Astrocyte of the cerebellum (primary cell): ENCODE data around the gene PPARD.
A peak's percentile ranks its signal among the peaks of the same experiment; 100 is the strongest.

ENCODE experiments used
- DNase-seq: peaks from one replicate; pipeline ENCODE4 v3.0.0-alpha.2; 2011; ENCODE audit warnings: low read depth
- H3K4me3 ChIP-seq: 2 replicates; pipeline ENCODE4 v1.5.1; 2011; ENCODE audit warnings: mild to moderate bottlenecking, low read depth, low read length, moderate library complexity
- in situ Hi-C: cut with HindIII; loops from 2 replicates; pipeline ENCODE4 v1.10.0; 2017; ENCODE audit warnings: low sequenced_read_pairs
- TF ChIP-seq, protein P1 (sequence below): IDR thresholded peaks from 2 replicates; pipeline ENCODE4 v1.5.1; 2012; ENCODE audit warnings: low read length, low read depth, moderate library complexity, mild to moderate bottlenecking; ENCODE audit errors: missing control alignments

PPARD gene

GRCh38 chr6:35461270-35461669 is 118.9 kb downstream of the PPARD start:
- no peak for DNase-seq
- TF ChIP-seq, protein P1, sequence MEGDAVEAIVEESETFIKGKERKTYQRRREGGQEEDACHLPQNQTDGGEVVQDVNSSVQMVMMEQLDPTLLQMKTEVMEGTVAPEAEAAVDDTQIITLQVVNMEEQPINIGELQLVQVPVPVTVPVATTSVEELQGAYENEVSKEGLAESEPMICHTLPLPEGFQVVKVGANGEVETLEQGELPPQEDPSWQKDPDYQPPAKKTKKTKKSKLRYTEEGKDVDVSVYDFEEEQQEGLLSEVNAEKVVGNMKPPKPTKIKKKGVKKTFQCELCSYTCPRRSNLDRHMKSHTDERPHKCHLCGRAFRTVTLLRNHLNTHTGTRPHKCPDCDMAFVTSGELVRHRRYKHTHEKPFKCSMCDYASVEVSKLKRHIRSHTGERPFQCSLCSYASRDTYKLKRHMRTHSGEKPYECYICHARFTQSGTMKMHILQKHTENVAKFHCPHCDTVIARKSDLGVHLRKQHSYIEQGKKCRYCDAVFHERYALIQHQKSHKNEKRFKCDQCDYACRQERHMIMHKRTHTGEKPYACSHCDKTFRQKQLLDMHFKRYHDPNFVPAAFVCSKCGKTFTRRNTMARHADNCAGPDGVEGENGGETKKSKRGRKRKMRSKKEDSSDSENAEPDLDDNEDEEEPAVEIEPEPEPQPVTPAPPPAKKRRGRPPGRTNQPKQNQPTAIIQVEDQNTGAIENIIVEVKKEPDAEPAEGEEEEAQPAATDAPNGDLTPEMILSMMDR, result no peak
- in situ Hi-C loops, result no loop called here
- H3K4me3 ChIP-seq, result no peak overlapping the region

- no peak overlapping the region for H3K4me3 ChIP-seq
- in situ Hi-C loops, result no loop called here
- DNase-seq, result no peak
- TF ChIP-seq, protein P1, result no peak
Observed at GRCh38 chr6:35463292-35463691, 120.9 kb downstream of the PPARD start.

- DNase-seq, result no peak
- TF ChIP-seq, protein P1, result no peak
- in situ Hi-C loops, result no loop called here
Observed at GRCh38 chr6:35465646-35466045, 123.3 kb downstream of the PPARD start.

DNA sequence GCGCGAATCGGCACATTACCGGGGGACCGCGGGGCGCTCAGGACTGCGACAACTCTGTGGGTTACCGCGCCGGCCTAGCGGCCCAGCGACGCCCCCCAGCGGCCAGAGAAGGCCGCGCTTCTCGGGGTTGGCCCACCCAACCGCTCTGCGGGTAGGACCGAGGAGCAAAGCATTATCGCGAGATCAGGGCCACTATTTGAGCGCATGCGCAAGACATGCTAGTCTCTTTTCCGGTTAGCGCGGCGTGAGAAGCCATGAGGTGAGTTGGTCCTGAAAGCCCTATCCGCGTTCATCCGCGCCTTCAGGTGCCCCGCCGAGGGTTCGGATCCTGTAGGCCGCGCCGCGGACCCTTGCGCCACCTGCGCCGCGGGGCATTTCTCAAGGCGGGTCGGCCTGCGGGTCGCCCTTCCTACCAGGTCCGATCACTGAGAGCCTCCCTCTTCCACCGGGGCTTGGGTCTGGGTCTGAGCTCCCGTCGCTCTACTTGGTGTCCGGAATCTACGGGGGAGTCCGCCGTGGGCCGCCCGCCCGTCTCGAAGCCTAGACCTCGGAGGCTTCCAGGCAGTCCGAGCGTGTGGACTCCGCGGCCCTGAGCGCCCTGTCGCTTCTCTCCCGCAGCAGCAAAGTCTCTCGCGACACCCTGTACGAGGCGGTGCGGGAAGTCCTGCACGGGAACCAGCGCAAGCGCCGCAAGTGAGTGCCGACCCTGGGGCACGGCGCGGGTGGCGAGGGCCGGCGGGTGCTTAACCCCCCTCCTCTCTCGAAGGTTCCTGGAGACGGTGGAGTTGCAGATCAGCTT is 126.0 kb downstream of the PPARD start, which contains the start of gene RPL10A:
TSS of gene RPL10A (plus strand) at position 221 of the 799 bp plus-strand sequence. CDS start at position 255, 34 bp downstream.
- peak within 1 kb of the TSS; percentile 95 for H3K4me3 ChIP-seq
- in situ Hi-C loops, result no loop called here
- TF ChIP-seq, protein P1, result peak; percentile 97

More at GRCh38 chr6:35465646-35466045, 123.3 kb downstream of the PPARD start:
- H3K4me3 ChIP-seq, result no peak overlapping the region

GRCh38 chr6:35468980-35469750 is 126.8 kb downstream of the PPARD start:
- no peak for DNase-seq
- peak overlapping the region; percentile 95 for H3K4me3 ChIP-seq
- in situ Hi-C loops, result no loop called here
- TF ChIP-seq, protein P1, result no peak

More for the DNA sequence above, 126.0 kb downstream of the PPARD start, which contains the start of gene RPL10A:
- DNase-seq, result peak; percentile 94
